Skeletal muscle tissue (tissue), 4 donors: Measurements from ENCODE around the gene PTPRN2. TPM values are rescaled to one million over a fixed set of nuclear protein-coding genes. Genes with fewer than 3 reads are reported as not detected.

ENCODE experiments used
- H3K27ac ChIP-seq: one replicate; pipeline ENCODE4 v1.7.0; 2013; ENCODE audit warnings: mild to moderate bottlenecking, low read depth, low read length, inconsistent platforms
- H3K27me3 ChIP-seq, 3 donors: one replicate each; pipeline ENCODE4 v1.7.0; 2013; ENCODE audit warnings: low read length in 3 of 3; ENCODE audit not compliant: control insufficient read depth in 3 of 3, insufficient read depth in 3 of 3
- H3K36me3 ChIP-seq, 3 donors: one replicate each; pipeline ENCODE4 v1.7.0; 2013; ENCODE audit warnings: low read length in 3 of 3; ENCODE audit not compliant: control insufficient read depth in 3 of 3, insufficient read depth in 3 of 3
- H3K4me1 ChIP-seq, 3 donors: one replicate each; pipeline ENCODE4 v1.7.0; 2013; ENCODE audit warnings: low read length in 3 of 3, mild to moderate bottlenecking in 3 of 3; ENCODE audit not compliant: control insufficient read depth in 3 of 3, insufficient read depth in 3 of 3
- H3K4me3 ChIP-seq, 3 donors: one replicate each; pipeline ENCODE4 v1.7.0; 2013; ENCODE audit warnings: low read length in 3 of 3
- H3K9ac ChIP-seq, 3 donors: one replicate each; pipeline ENCODE4 v1.7.0; 2013; ENCODE audit warnings: low read length in 3 of 3, mild to moderate bottlenecking in 3 of 3, moderate library complexity in 2 of 3, low read depth in 1 of 3
- H3K9me3 ChIP-seq, 3 donors: one replicate each; pipeline ENCODE4 v1.7.0; 2013; ENCODE audit warnings: low read length in 3 of 3; ENCODE audit not compliant: control insufficient read depth in 3 of 3
- total RNA-seq: library from RNA; depleted of rRNA; stranded (reverse); fragments of >200 nt; gene quantifications from one replicate; pipeline ENCODE4 v1.2.3, GENCODE V29; 2014
- donor health status: Osteomylitis.

PTPRN2 gene
- total RNA-seq, 1 donor from 2014 or later, result 1.6 TPM

- Histone ChIP-seq H3K4me1 (peaks cover 5 to 10% (median 8%) of the 10 kb centered on the region in 3 donors), H3K4me3 (no peak overlapping the region), H3K27ac (no peak overlapping the region), H3K36me3 (no peaks in the 10 kb centered on the region), H3K27me3 (peaks cover 15 to 28% (median 21%) of the 10 kb centered on the region in 3 donors), H3K9ac (no peak overlapping the region), H3K9me3 (peaks cover 0 to 6% (median 4%) of the 10 kb centered on the region in 3 donors)
Measured at GRCh38 chr7:158590181-158590530, 2.5 kb upstream of the PTPRN2 start.

- Histone ChIP-seq H3K36me3 (no peaks in the 10 kb centered on the region), H3K27me3 (peaks cover 20 to 31% (median 26%) of the 10 kb centered on the region in 3 donors), H3K27ac (no peak overlapping the region), H3K9me3 (peaks cover 0 to 6% (median 4%) of the 10 kb centered on the region in 3 donors), H3K9ac (no peak overlapping the region), H3K4me3 (no peak overlapping the region), H3K4me1 (peaks cover 5 to 10% (median 8%) of the 10 kb centered on the region in 3 donors)
Measured at GRCh38 chr7:158589653-158590052, 2.0 kb upstream of the PTPRN2 start.

- H3K36me3 ChIP-seq, result no peaks in the 10 kb centered on the region
- H3K27me3 ChIP-seq, result peaks cover 27 to 38% (median 33%) of the 10 kb centered on the region in 3 donors
- peaks cover 0 to 6% (median 4%) of the 10 kb centered on the region in 3 donors for H3K9me3 ChIP-seq
- no peak overlapping the region for H3K9ac ChIP-seq
- peaks cover 5 to 10% (median 8%) of the 10 kb centered on the region in 3 donors for H3K4me1 ChIP-seq
- H3K4me3 ChIP-seq, result no peak overlapping the region
- H3K27ac ChIP-seq, result no peak overlapping the region
Measured at GRCh38 chr7:158588878-158589442, 1.3 kb upstream of the PTPRN2 start.

- Histone ChIP-seq H3K27me3 (peaks cover 34 to 45% (median 39%) of the 10 kb centered on the region in 3 donors), H3K27ac (no peak overlapping the region), H3K4me1 (peaks cover 5 to 10% (median 8%) of the 10 kb centered on the region in 3 donors), H3K4me3 (no peak overlapping the region), H3K9me3 (peaks cover 0 to 6% (median 4%) of the 10 kb centered on the region in 3 donors), H3K9ac (no peak overlapping the region), H3K36me3 (no peaks in the 10 kb centered on the region)
Measured at GRCh38 chr7:158588085-158588877, 658 bp upstream of the PTPRN2 start.

- peaks cover 36 to 51% (median 45%) of the 10 kb centered on the region in 3 donors for H3K27me3 ChIP-seq
- peaks cover 5 to 10% (median 8%) of the 10 kb centered on the region in 3 donors for H3K4me1 ChIP-seq
- H3K4me3 ChIP-seq, result no peak overlapping the region
- H3K27ac ChIP-seq, result no peak overlapping the region
- H3K36me3 ChIP-seq, result no peaks in the 10 kb centered on the region
- no peak overlapping the region for H3K9ac ChIP-seq
- no peaks in the 10 kb centered on the region for H3K9me3 ChIP-seq
Measured at GRCh38 chr7:158586499-158587161, 993 bp downstream of the PTPRN2 start.

GRCh38 chr7:158585721-158586498, 1.7 kb downstream of the PTPRN2 start:
- Histone ChIP-seq H3K4me1 (peaks cover 5 to 10% (median 8%) of the 10 kb centered on the region in 3 donors), H3K9ac (no peak overlapping the region), H3K27me3 (peaks cover 36 to 55% (median 45%) of the 10 kb centered on the region in 3 donors), H3K27ac (no peak overlapping the region), H3K36me3 (no peaks in the 10 kb centered on the region), H3K9me3 (peaks cover 0 to under 1% (median 0%) of the 10 kb centered on the region in 3 donors), H3K4me3 (no peak overlapping the region)

GRCh38 chr7:158584407-158584806, 3.2 kb downstream of the PTPRN2 start:
- no peak overlapping the region for H3K9ac ChIP-seq
- H3K27me3 ChIP-seq, result peaks cover 36 to 55% (median 43%) of the 10 kb centered on the region in 3 donors
- no peak overlapping the region for H3K27ac ChIP-seq
- no peak overlapping the region for H3K4me3 ChIP-seq
- peaks cover 5 to 10% (median 8%) of the 10 kb centered on the region in 3 donors for H3K4me1 ChIP-seq
- no peaks in the 10 kb centered on the region for H3K36me3 ChIP-seq
- H3K9me3 ChIP-seq, result peaks cover 2 to 6% (median 3%) of the 10 kb centered on the region in 3 donors

GRCh38 chr7:158583810-158584209, 3.8 kb downstream of the PTPRN2 start:
- H3K27me3 ChIP-seq, result peaks cover 36 to 53% (median 39%) of the 10 kb centered on the region in 3 donors
- no peak overlapping the region for H3K4me3 ChIP-seq

GRCh38 chr7:158583143-158583542, 4.5 kb downstream of the PTPRN2 start:
- Histone ChIP-seq H3K9me3 (peaks cover 2 to 7% (median 3%) of the 10 kb centered on the region in 3 donors), H3K4me3 (no peak overlapping the region), H3K27me3 (peaks cover 36 to 46% (median 37%) of the 10 kb centered on the region in 3 donors), H3K4me1 (peaks cover 5 to 10% (median 6%) of the 10 kb centered on the region in 3 donors), H3K9ac (no peak overlapping the region), H3K36me3 (no peaks in the 10 kb centered on the region), H3K27ac (no peak overlapping the region)

More at GRCh38 chr7:158583810-158584209, 3.8 kb downstream of the PTPRN2 start:
- Histone ChIP-seq H3K9me3 (peaks cover 2 to 7% (median 3%) of the 10 kb centered on the region in 3 donors), H3K4me1 (peaks cover 5 to 10% (median 8%) of the 10 kb centered on the region in 3 donors), H3K9ac (no peak overlapping the region), H3K36me3 (no peaks in the 10 kb centered on the region), H3K27ac (no peak overlapping the region)
